ENCODE measurements around the gene HS2ST1.

HS2ST1 gene

GRCh38 chr1:87156124-87156523 lies 241.7 kb downstream of the HS2ST1 start:
- TF ChIP-seq CTCF (IDR thresholded peaks at IDR 0.05; ENCODE audit: insufficient read depth, low read depth, low read length, missing control alignments) = no peak
- DNase-seq (ENCODE audit: low read depth) = no peak
- H3K4me3 ChIP-seq (ENCODE audit: low read length) = no peak overlapping the region

- no peak for DNase-seq (ENCODE audit: low read depth)
- TF ChIP-seq CTCF (IDR thresholded peaks at IDR 0.05; ENCODE audit: insufficient read depth, low read depth, low read length, missing control alignments) = no peak
- no peak overlapping the region for H3K4me3 ChIP-seq (ENCODE audit: low read length)
These were observed 245.0 kb downstream of the HS2ST1 start for GRCh38 chr1:87159378-87159915.
